Measurements from ENCODE around the gene HCRTR1.

Gene HCRTR1

DNA sequence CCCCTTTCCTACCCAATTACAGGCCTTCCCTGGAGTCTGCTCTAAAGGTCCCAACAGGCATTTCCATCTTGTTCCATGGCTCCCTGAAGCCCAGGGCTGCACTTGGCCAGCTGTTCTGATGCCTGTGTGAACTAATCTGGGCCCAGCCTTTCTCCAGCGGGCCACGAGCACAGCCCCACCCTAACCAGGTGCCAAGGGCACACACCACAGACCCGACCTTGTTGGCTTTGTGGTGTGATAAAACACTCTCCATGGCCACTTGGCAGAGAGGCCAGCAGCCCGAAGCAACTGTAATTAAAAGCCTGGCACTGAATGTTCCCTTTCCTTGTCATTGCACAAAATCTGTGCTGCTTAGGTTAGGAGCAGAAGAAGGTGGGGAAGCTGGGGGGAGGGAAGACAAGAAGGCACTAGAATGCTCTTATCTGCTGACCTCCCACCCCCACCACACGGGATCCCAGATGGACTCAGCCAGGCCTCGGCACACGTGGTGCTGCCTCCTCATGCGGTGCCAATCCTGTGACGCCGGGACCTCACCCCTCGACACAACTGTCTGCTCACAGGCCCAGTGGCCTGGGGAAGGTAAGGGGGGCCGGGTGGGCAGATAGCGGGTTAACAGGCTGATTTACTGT is 9.9 kb downstream of the HCRTR1 start:
- no peak for DNase-seq

DNA sequence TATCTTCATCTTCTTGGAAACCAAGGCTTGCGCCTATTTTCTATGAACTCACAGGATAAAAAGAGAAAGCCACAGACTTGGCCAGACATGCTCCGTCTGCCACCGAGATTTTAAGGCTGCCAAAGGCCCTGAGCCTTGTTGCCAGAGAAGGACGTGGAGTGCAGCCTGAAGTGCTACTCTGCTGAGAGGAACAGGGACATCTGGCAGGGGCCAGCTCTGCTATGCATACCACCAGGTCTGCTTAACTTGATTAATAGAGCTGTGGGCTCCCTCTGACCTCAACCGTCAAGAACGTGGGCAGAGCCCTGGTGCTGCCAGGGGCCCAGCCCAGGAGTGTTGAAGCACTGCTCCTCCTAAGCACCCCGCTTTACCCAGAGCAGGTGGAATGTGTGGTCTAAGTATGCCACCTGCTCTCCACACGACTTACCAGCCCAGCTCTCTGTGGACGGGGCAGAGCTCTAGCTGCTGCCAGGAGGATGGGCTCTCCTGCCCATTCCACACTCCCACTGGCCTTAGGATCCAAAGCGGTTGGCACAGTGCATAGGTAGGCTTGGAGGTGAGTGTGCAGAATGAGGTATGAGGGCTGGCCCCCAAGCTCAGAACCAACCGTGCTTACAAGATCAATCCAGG is 10.6 kb downstream of the HCRTR1 start:
- DNase-seq, result no peak

DNA sequence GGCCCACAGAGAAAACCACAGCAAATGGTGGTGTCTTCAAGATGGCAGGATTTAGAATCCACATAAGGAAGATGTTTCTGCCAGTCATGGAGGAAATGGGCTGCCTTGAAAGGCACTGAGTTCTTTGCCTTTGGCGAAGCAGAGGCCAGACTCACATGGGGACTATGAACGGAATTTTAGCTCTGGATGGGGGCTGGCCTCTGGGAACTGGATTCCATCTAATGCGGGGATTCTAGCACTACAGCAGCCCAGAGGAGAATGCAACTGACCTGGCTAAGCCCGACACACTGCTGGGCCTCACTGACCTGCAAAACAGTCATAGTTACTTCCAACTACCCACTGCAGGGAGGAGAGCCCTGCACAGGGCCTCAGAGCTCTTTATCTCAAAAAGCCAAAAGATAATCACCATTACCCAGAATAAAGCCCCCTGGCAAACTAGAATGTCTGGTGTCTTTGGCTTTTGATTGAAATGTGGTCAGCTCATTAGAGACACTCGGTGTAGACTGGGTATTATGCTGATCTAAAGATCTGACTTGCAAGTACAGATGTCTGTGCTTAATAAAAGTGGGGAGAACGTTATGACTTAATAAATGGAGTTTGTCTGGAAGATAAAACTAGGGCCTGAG is 11.6 kb downstream of the HCRTR1 start:
- DNase-seq, result no peak

DNA sequence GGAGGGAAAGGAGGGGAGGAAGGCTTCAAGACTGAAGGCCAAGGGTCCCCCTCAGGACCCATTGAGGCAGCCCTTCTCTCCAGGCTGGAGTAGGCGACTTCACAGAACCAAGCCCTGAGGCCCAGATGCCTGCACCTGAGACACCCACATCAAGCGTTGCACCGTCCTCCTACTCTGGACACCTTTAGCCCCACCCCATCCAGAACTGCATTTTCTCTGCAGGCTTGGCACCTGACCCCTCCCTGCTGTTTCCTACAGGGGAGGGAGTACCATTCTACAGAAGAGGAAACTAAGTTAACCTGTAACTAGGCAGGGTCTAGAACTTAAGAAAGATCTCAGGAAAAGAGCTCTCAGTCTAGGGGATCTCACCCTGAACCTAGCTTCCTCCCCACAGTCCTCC is 15.2 kb downstream of the HCRTR1 start:
- no peak for DNase-seq

DNA sequence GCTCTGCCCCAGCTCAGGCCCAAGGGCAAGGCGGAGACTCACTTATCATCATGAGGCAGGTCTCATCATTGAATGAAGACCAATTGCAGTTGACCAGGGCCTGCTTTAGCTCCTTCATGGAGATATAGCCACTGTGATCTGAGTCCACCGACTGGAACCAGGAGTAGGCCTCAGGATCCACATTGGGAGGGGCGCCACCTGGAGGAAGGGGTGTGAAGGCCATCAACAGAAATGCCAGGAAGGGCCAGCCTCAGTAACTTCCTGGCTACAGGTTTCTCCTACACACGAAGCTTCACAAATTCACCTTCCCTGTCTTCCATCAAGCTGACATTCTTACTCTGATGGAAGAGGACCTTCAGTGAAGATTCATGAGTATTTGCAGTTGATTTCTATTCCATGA is 15.6 kb downstream of the HCRTR1 start:
- DNase-seq, result no peak

DNA sequence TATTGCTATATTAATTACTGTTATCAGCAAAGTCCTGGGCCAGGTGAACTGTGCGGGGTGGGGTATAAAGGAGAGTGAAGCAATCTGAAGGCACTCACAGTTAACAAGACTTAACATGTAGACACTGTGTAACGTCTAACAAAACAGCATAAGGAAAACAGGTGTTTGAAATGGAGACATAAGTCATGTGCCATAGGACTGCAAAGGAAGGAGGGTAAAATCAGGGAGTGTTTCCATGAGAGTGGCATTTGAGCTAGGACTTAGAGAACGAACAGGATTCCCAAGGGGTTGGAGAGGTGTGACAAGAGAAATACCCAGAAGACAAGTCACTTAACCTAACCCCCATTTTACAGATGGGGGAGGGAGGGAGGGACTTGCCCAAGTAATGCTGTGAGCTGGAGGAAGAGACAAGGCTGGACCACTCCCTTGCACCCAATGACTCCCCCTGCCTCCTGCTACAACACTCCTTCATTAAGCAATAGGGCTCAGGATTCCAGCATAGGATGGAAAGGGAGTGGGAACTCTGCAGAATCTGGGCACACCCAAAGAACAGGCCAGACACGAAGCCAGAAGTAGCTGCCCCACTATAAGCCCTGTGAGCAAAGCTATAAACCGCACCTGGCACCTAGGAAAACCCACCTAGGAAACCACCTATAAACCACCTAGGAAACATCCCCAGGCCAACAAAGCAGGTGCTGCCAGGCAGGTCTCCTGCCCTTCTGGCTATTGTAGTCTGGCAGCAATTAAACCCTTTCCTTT is 20.6 kb downstream of the HCRTR1 start:
- no peak for DNase-seq

DNA sequence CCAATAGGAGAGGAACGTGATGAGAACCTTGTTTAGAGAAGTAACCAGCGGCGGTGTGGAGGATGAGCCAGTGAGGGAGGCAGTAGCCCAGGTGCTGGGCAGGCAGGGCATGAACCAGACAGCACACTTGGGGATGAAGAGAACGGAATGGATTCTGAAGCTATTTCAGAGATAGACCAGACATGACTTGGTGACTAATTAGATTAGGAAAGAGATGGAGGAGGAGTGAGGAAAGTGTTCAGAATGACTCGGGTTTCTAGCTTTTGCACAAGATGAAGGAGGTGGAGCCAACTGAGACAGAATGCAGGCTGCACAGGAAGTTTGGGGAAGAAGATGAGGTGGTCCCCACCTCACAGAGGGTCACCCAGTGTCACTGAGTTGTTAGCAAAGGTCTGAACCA is 22.1 kb downstream of the HCRTR1 start:
- no peak for DNase-seq

DNA sequence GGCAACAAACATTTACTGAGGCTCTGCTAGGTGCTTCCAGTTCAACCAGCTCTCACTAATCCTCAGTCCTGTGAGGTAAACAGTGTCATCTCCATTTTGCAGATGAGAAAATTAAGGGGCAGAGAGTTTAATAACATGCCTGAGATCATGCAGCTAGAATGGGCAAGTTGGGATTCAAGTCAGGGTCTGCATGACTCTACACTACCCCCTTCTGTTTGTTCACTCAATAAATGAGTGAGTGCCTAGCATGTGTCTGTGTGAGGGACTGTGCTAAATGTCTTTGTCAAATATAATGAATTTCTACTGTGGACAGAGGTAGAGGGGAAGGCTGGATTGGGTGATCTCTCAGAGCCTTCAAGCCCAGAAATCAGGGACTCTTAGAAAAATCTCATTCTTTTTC is 22.7 kb downstream of the HCRTR1 start:
- no peak for DNase-seq

DNA sequence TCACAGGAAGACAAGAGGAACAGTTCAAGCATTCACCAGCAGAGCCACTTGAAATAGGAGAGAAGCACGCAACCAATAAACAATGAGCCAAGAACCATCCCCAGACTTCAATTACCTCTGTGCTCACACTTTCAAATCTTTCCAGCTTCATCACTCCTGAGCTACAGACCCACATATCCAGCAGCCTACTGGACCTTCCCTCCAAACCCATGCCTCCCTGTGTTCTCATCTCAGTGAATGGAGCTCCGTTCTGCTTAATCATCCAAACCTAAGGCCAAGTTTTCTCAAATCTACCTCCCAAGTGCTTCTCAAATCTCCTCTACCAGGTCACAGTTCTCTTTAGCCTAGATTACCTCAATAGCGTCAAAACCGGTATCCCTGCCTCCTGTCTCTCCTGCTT is 23.5 kb downstream of the HCRTR1 start:
- DNase-seq, result no peak

DNA sequence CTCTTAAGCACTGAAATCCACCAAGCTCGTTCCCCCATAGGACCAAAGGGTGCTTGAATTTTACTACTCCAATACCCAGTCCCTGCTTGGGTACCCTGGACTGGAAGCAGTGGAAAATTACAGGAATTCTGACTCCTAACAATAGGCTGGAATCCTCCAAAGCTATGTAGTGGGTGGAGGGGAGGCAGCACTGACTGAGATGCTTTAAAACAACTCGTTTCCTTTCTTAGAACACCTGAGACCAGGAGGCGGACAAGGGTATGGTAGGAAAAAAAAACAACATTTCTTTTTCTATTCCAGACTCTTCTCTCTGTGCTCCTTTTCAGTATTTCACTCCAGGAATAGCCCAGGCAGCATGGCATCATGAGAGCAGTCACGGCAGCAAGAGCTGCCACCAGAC is 24.9 kb downstream of the HCRTR1 start:
- no peak for DNase-seq

DNA sequence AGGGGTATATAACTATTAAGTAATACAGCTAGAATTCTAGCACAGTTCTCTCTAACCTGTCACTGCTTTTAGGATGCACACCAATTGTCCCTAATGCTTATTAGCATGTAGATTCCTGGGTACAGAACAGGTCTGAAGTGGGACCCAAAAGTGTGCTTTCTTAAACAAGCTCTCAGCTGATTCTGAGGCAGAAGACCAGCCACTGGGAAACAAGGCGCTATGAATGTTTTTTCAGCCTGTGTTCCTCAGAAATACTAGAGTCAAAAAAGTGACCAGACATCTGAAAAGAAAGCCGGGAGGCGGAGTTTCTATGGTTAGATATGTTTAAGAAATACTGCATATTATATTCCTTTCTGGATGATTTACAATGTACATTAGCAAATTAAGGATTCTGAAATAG is 25.4 kb downstream of the HCRTR1 start:
- no peak for DNase-seq

DNA sequence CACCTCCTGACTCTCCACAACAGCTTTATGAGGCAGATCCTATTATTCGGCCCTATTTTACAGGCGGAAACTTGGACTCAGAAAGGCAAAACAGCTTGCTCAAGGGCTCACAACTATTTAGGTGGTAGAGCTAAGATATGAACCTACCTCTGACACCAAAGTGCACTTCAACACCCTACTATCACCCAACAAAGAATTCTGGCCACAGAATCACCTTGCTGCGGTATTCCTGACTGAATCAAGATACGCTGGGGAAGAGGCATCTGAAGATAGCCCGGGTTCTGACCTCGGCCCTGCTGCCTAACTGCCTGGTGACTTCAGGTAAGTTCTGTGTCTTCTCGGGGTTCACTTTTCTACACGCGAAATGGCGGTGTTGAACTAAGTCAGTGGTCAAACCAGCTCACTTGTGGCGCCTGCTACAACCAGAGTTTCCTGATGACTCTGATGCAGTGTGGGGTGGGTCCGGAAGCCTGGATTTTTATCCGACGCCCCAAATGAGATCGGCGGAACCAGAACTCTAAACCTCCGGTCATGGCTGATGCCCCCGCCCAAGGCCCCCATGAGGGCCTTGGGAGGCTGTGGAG is 26.6 kb downstream of the HCRTR1 start:
- no peak for DNase-seq

DNA sequence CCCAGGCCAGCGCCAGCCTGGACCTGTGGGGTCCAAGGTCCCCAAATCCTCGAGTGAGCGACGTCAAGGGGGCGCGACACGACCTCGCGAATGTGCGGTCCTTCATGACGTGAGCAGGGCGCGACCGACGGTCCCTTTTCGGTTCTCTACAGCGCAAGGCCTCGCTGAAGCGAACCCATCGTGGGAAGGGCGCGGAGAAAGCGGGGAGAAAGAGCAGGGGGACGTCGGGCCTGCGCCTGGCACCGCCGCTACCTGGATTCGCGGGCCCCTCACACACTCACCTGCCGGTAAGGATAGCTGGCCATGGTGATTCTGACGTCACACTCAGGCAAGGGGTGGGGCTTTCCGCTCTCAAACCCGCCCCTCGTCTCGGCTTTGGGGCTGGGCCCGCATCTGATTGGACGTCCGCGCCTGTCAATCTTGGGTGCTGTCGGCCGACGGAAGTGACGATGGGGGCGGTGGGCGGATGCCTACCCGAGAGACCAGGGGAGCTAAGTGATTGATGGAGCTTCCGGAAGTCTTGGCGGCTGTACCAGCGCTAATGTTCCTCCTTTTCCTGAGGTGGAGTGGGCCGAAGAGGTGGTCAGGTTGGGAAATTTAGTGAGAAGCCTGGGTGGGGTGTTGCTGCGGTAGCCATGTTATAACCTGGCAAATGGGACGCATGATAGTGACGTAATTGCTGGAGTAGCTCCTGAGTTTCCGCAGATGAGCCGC is 27.2 kb downstream of the HCRTR1 start, which contains the start of gene PEF1:
Gene PEF1 (minus strand): TSS at position 317 of the 714 bp plus-strand sequence. CDS start 12 bp downstream, at position 305.
- DNase-seq, result peak; percentile 99

DNA sequence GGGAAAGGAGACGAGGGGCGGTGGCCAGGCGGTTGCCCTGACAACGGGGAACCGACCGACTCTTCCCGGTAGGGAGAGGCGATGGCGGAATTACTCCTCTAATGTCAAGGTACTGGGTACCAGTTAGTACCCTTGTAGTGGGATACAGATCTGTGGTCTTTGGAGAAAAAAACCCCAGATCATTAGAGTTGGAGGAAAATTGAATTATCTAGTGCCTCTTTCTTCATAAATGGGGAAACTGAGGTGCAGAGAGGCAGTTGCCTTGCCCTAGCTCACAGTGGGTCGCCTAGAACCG is 27.7 kb downstream of the HCRTR1 start:
- no peak for DNase-seq

DNA sequence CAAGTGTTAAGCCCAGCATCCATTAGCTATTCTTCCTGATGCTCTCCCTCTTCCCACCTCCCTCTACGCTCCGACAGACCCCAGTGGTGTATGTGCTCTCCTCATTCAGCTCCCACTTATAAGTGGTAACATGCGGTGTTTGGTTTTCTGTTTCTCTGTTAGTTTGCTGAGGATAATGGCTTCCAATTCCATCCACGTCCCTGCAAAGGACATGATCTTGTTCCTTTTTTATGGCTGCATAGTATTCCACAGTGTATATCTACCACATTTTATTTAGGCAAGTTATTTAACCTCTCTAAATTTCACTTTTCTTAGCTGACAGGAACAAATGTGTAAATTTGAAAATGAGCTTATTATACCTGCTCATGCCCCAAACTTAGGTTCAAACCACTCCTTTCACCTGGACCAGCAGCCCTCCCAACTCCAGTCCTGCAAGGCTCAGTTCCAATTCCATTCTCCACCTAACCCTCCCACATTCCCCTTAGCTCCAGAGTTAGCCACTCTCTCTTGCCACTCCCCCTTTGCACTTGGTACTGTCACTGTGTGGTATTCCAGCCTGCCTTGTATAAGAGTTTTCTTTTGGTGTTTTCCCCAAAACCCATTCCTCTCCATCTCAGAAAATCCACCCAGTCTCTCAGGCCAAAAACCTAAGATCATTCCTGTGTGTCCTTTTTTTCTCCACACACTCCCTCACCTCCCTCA is 28.9 kb downstream of the HCRTR1 start:
- DNase-seq, result no peak

DNA sequence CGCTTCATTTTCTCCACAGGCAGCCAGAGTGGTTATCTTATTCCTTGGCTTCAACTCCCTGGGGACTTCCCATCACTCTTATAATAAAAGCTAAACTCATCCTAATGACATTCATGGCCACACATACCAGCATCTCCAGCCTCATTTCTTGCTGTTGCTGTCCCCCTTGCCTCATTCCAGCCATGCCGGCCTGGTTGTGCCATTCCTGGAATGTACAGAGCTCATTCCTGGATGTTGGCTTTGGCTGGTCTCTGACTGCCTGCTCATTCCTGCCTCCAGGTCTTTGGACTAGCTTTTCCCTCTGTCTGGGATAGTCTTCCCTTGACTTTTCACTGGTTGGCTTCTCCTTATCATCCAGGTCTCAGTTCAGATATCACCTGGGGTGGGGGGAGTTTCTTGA is 29.6 kb downstream of the HCRTR1 start:
- no peak for DNase-seq

DNA sequence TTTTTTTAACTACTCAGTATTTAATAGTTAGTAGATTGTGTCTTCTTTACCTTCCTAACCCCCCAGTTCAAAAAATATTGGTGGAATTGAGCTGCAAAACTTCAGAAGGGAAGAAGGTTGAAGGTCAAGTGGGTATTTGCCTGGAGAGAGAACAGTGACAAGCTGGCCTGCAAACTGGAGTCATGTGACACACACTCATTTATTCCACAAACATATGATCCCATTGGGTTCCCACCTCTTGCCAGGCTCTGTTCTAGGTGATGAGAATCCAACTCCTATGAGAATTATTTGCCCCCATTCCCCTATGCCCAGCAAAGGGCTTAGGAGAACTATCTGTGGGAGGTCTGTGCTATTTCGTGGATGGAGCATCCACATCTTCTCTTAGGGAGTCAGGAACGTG is 30.7 kb downstream of the HCRTR1 start:
- DNase-seq, result no peak

DNA sequence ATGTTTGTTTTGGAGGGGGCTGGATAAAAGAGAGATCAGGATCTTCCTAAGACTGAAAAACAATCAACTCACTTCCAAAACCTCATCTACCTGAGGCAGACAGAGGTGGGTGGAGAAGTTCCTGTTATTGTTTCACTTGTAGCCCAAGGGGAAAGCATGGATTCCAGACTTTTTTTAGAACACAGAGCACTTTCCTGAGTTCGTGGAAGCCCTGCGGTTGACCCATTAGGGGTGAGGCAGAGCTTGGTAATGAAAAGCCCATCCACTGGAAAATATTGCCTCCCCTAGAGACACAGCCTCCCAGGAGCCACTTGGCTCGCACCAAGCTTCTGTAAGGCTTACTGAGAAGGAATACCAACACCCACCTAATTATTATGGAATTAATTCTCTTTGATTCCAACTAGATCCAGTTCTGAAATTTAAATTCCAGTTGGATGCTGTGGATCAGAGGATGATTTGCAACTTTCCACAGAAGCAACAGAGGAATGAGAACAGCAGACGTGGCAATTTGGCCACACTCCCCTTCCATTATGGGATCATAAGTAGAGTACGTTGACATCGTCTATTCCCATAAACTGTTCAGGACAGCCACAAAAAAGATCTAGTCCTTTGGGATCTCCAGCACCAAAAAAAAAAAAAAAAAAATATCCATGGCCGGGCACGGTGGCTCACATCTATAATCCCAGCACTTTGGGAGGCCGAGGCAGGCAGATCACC is 31.3 kb downstream of the HCRTR1 start:
- DNase-seq, result no peak

DNA sequence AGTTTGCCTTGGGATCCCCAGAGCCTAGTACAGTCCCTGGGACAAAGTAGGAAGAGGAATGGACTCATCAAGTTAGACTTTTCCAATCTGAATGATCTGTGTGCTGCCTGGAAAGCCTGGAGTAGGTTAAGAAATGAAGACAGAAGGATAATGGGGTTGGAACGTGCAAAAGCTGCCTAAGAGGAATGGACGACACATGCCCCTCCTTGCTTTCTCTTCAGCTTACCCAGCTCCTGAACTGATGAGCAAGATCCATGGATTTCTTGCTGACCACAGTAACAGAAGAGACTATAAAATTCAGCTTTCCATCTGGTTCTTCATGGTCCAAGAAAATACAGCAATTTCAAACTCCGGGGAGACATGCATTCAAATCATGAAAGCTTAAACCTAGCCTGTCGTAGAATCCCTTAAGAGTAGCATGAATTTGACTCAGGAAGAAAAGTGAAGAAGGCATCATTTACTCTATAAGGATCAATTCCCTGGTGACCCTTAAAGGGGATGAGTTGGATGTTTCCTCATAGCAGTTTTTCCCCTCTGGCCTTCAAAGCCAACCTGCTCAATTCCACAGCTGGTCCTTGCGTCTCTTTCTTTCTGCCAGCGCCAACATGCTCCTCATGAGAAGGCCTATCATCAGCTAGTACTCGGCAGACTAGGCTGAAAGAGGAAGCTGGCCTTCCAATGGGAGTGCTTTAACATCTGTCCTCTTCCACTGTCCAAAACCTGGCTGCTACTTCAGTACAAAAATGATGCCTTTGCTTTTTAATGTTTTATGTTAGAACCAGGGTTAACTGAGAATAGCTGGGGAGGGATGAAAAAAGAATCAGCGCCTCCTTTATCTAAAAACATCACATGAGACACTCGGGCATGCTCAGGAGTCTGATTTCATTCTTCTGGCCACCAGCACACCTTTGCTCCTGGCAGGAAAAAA is 32.9 kb downstream of the HCRTR1 start:
- DNase-seq, result no peak

DNA sequence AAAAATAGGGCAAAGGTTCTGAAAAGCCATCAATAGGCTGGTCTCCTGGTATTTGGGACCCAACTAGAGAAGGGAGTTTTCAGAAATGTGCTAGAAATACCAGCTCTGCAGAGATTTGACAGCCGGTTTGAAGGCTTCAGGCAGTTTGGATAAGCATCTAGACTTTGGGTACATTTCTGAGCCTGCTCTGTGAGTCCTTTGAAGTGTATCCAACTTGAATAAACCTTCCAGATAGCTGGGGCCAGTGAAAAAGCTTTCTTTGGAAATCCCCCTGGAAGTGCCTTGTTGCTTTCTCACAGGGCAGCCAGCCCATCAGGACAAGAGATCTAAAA is 33.6 kb downstream of the HCRTR1 start:
- no peak for DNase-seq

DNA sequence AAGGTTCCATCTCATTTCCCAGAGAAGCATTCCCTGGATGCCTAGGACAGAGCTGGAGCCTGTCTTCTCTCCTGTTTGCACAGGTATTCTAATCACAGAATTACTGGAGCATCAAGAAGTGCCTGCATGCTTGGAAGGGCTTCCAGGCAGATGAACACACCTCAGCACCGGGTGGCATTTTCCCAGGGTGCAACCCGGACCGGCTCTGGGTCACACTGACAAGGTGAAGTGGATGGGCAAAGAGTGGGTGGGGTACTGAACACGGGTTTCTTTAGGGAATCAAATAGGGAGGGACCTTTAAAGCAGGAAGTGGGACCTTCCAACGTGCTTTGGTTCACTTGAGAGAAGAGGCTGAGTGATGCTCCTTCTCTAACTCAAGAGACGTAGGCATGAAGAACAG is 34.3 kb downstream of the HCRTR1 start:
- no peak for DNase-seq

Data from NCI-H2081 treated with DMSO at 0.1 percent for 48 hours (cell line).